Measurements from ENCODE around the gene CFP. TPM values are rescaled to one million over a fixed set of nuclear protein-coding genes. Genes with fewer than 3 reads are reported as not detected.
A peak's percentile ranks its signal among the peaks of the same experiment; 100 is the strongest.

The CFP gene
- total RNA-seq, 4 donors from 2014 or later, result 0.83 to 3.8 (median 1.9) TPM

- no peaks in the 10 kb centered on the region for H3K9me3 ChIP-seq
- no peak for TF ChIP-seq POLR2A (IDR thresholded peaks at IDR 0.05)
- no peak for TF ChIP-seq CTCF (IDR thresholded peaks at IDR 0.05)
- H3K27me3 ChIP-seq, result no peaks in the 10 kb centered on the region
- H3K4me1 ChIP-seq, result peaks cover 0 to 31% (median 12%) of the 10 kb centered on the region in 3 donors
- no peak for DNase-seq
- WGBS, 2 donors, result 69 to 70% methylated on average over 2 of the region's 2 CpGs
- H3K27ac ChIP-seq, result no peak overlapping the region
- no peak overlapping the region for H3K4me3 ChIP-seq
- H3K36me3 ChIP-seq, result no peaks in the 10 kb centered on the region
- intact Hi-C loops (cut with DNase I), result no loop called here
These were observed 18.6 kb upstream of the CFP start for GRCh38 chrX:47648376-47648775.

- intact Hi-C loops (cut with DNase I), result no loop called here
- Histone ChIP-seq H3K9me3 (no peaks in the 10 kb centered on the region), H3K36me3 (no peaks in the 10 kb centered on the region), H3K27ac (no peak overlapping the region), H3K27me3 (no peaks in the 10 kb centered on the region), H3K4me3 (no peak overlapping the region), H3K4me1 (peaks cover 0 to 30% (median 12%) of the 10 kb centered on the region in 3 donors)
- WGBS, 2 donors, result 76 to 78% methylated on average over 6 of the region's 6 CpGs
- no peak for TF ChIP-seq POLR2A (IDR thresholded peaks at IDR 0.05)
- TF ChIP-seq CTCF (IDR thresholded peaks at IDR 0.05), result no peak
- DNase-seq, result no peak
These were observed 16.9 kb upstream of the CFP start for GRCh38 chrX:47646636-47647035.

- intact Hi-C loops (cut with DNase I), result no loop called here
- 25 to 80% methylated on average over 1 to 10 of the region's 10 CpGs for WGBS, 2 donors
These were observed 15.8 kb upstream of the CFP start for GRCh38 chrX:47645530-47645929.

GRCh38 chrX:47644557-47645091 lies 14.9 kb upstream of the CFP start:
- peaks cover 0 to 1% (median 0%) of the 10 kb centered on the region in 3 donors for H3K9me3 ChIP-seq
- DNase-seq, result no peak
- H3K27me3 ChIP-seq, result no peaks in the 10 kb centered on the region
- no peak overlapping the region for H3K4me3 ChIP-seq
- TF ChIP-seq POLR2A (IDR thresholded peaks at IDR 0.05) (no peak), CTCF (IDR thresholded peaks at IDR 0.05) (peak in 3 of 6 experiments; percentile 14 to 25 (median 17))
- peaks cover 0 to 22% (median 12%) of the 10 kb centered on the region in 3 donors for H3K4me1 ChIP-seq
- 67 to 70% methylated on average over 10 to 12 of the region's 12 CpGs for WGBS, 2 donors
- H3K27ac ChIP-seq, result no peak overlapping the region
- peaks cover 0 to 19% (median 0%) of the 10 kb centered on the region in 3 donors for H3K36me3 ChIP-seq
- intact Hi-C loops (cut with DNase I), result no loop called here

More at GRCh38 chrX:47645530-47645929, 15.8 kb upstream of the CFP start:
- H3K27me3 ChIP-seq, result no peaks in the 10 kb centered on the region
- no peak for TF ChIP-seq CTCF (IDR thresholded peaks at IDR 0.05)
- no peak for TF ChIP-seq POLR2A (IDR thresholded peaks at IDR 0.05)
- DNase-seq, result no peak
- H3K9me3 ChIP-seq, result no peaks in the 10 kb centered on the region
- H3K4me3 ChIP-seq, result no peak overlapping the region
- H3K27ac ChIP-seq, result no peak overlapping the region
- H3K4me1 ChIP-seq, result peaks cover 0 to 23% (median 12%) of the 10 kb centered on the region in 3 donors
- peaks cover 0 to 10% (median 0%) of the 10 kb centered on the region in 3 donors for H3K36me3 ChIP-seq

GRCh38 chrX:47643926-47644325 lies 14.2 kb upstream of the CFP start:
- intact Hi-C loops (cut with DNase I), result no loop called here
- Histone ChIP-seq H3K27me3 (no peaks in the 10 kb centered on the region), H3K27ac (no peak overlapping the region), H3K4me3 (no peak overlapping the region), H3K4me1 (peaks cover 0 to 15% (median 6%) of the 10 kb centered on the region in 3 donors), H3K36me3 (peaks cover 0 to 26% (median 0%) of the 10 kb centered on the region in 3 donors), H3K9me3 (peaks cover 0 to 6% (median 0%) of the 10 kb centered on the region in 3 donors)
- WGBS, 2 donors, result 25 to 41% methylated on average over 1 to 2 of the region's 2 CpGs
- TF ChIP-seq CTCF (IDR thresholded peaks at IDR 0.05) (peak in 3 of 6 experiments; percentile 11 to 28 (median 14)), POLR2A (IDR thresholded peaks at IDR 0.05) (no peak)
- no peak for DNase-seq

Data from esophagus squamous epithelium (tissue), 5 donors.